Renal pelvis (tissue), 3 donors: ENCODE data around the gene PAFAH2. TPM values are rescaled to one million over a fixed set of nuclear protein-coding genes. Genes with fewer than 3 reads are reported as not detected.

Experiments used
- polyA plus RNA-seq, 3 donors: library from polyadenylated mRNA; unstranded; fragments of 120-200 nt; gene quantifications; one replicate each; pipeline ENCODE4 v1.2.1, GENCODE V29; 2013; ENCODE audit not compliant: insufficient read length in 3 of 3

PAFAH2 gene
- polyA plus RNA-seq, 3 donors: 16.5 to 24.0 (median 19.1) TPM

Other genes with a start within 250 kb of the PAFAH2 start
- 10 to 100 TPM; 81.3 to 87.4 (median 85.3) TPM for gene SELENON, start 197.9 kb downstream of the PAFAH2 start, polyA plus RNA-seq
- 100 to 1,000 TPM in 1 of 3 donors, 10 to 100 TPM in 2; 86.2 to 120 (median 95.4) TPM for gene MTFR1L, start 178.1 kb downstream of the PAFAH2 start, polyA plus RNA-seq
- gene AUNIP, start 138.6 kb downstream of the PAFAH2 start, polyA plus RNA-seq: 1 to 10 TPM; 3.0 to 3.5 (median 3.4) TPM
- gene PAQR7, start 122.4 kb downstream of the PAFAH2 start, polyA plus RNA-seq: 10 to 100 TPM; 26.6 to 36.8 (median 36.3) TPM
- 1,000 to 10,000 TPM; 1,042 to 1,257 (median 1,055) TPM for gene STMN1, start 91.6 kb downstream of the PAFAH2 start, polyA plus RNA-seq
- 1 to 10 TPM; 1.6 to 2.1 (median 1.7) TPM for gene EXTL1, start 23.7 kb upstream of the PAFAH2 start, polyA plus RNA-seq
- gene SLC30A2, start 48.1 kb upstream of the PAFAH2 start, polyA plus RNA-seq: 1 to 10 TPM; 5.4 to 9.1 (median 5.5) TPM
- gene TRIM63, start 69.6 kb upstream of the PAFAH2 start, polyA plus RNA-seq: under 1 TPM; 0.73 to 1.00 (median 0.99) TPM
- gene PDIK1L, start 113.8 kb upstream of the PAFAH2 start, polyA plus RNA-seq: 10 to 100 TPM; 16.2 to 17.2 (median 17.1) TPM
- gene FAM110D, start 161.0 kb upstream of the PAFAH2 start, polyA plus RNA-seq: 1 to 10 TPM; 1.2 to 1.7 (median 1.4) TPM
- under 1 TPM in 1 of 3 donors, not detected in 2; 0.19 TPM for gene C1orf232, start 170.9 kb upstream of the PAFAH2 start, polyA plus RNA-seq
- 10 to 100 TPM; 20.8 to 25.7 (median 21.0) TPM for gene ZNF593, start 171.8 kb upstream of the PAFAH2 start, polyA plus RNA-seq
- 1 to 10 TPM; 1.2 to 1.8 (median 1.5) TPM for gene ZNF593OS, start 173.8 kb upstream of the PAFAH2 start, polyA plus RNA-seq
- gene CNKSR1, start 179.4 kb upstream of the PAFAH2 start, polyA plus RNA-seq: 10 to 100 TPM; 11.9 to 25.6 (median 25.4) TPM
- gene CATSPER4, start 192.5 kb upstream of the PAFAH2 start, polyA plus RNA-seq: under 1 TPM in 2 of 3 donors, not detected in 1; 0.14 TPM
- gene CEP85, start 236.1 kb upstream of the PAFAH2 start, polyA plus RNA-seq: 10 to 100 TPM; 16.2 to 22.5 (median 20.9) TPM